ENCODE measurements around the gene TUBAL3.

The TUBAL3 gene

DNA sequence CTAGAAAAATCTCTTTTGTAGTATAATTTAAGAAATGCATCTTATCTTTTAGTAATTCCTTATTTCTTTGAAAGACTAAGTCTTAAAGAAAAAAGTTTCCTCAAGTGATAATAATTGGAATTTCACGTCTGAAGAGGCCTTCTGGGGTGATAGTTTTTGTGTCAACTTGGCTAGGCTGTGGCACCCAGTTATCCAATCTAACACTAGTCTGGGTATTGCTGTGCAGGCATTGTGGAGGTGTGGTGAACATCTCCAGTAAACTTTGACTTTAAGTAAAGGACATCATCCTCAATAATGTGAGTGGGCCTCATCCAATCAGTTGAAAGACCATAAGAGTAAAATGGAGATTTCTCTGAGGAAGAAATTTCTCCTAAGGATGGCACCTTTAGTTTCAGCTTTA is 2.3 kb upstream of the TUBAL3 start:
- Histone ChIP-seq H3K36me3 (no peaks in the 10 kb centered on the region), H3K9me3 (peaks cover 25% of the 10 kb centered on the region), H3K4me3 (no peak overlapping the region), H3K4me2 (no peak overlapping the region), H3K9ac (no peak overlapping the region), H3K4me1 (no peaks in the 10 kb centered on the region), H3K27me3 (no peaks in the 10 kb centered on the region), H3K27ac (no peak overlapping the region), H4K20me1 (no peaks in the 10 kb centered on the region)
- TF ChIP-seq Cebpa-rat (IDR thresholded peaks at IDR 0.05) = no peak

DNA sequence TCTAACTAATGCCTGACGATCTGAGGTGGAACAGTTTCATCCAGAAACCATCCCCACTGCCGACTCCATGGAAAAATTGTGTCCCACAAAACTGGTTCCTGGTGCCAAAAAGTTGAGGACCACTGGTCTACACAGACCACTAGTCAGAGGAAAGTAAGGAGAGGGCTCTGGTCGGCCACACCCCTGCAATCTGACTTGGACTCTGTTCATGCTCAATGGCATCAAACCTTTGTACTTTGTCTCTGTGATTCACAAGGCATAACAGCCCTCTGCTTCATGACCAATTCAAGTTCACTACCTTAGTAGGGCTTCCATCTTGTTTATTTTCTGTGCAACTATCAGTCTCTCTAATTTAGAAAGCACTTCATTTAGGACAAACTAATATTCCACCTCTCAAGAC is 1.8 kb downstream of the TUBAL3 start:
- Histone ChIP-seq H3K27me3 (no peaks in the 10 kb centered on the region), H3K27ac (no peak overlapping the region)

DNA sequence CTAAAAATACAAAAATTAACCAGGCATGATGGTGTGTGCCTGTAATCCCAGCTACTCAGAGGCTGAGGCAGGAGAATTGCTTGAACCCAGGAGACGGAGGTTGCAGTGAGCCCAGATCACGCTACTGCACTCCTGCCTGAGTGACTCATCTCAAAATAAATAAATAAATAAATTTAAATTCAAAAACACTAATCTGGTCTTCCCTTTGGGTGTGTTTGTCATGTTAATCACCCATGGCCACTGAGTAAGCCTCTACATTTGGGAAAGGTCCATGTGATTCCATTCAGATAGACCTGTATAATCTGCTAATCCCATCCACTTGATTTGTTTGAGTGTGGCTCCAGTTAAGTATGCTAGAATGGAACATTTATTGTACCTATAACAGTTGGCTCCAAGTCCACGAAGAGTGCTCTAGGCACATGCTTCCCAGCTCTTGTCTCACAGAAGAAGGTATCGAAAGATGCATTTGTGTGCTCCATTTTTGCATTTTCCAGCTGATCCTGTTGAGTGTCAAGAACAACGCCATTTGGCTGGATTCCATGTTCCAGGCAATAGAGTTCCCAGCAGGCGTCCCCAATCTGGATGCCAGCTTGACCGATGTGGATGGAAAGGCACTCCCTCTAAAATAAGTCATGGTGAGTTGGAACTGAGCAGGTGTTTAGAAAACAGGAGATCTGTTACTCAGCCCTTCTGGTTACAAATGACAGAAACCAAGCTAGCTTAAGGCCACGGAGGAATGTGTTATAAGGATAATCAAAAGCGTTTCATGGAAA is 4.0 kb downstream of the TUBAL3 start:
- no peak overlapping the region for H3K27ac ChIP-seq
- no peak overlapping the region for H3K9ac ChIP-seq
- no peak for TF ChIP-seq Cebpa-rat (IDR thresholded peaks at IDR 0.05)
- H3K4me2 ChIP-seq = no peak overlapping the region
- no peak overlapping the region for H3K4me3 ChIP-seq
- H3K36me3 ChIP-seq = no peaks in the 10 kb centered on the region
- no peaks in the 10 kb centered on the region for H4K20me1 ChIP-seq
- no peaks in the 10 kb centered on the region for H3K4me1 ChIP-seq
- H3K27me3 ChIP-seq = no peaks in the 10 kb centered on the region
- no peaks in the 10 kb centered on the region for H3K9me3 ChIP-seq

More for the DNA sequence above, 1.8 kb downstream of the TUBAL3 start:
- H3K36me3 ChIP-seq = no peaks in the 10 kb centered on the region
- no peak overlapping the region for H3K4me2 ChIP-seq
- H3K4me1 ChIP-seq = no peaks in the 10 kb centered on the region
- H3K9ac ChIP-seq = no peak overlapping the region
- TF ChIP-seq Cebpa-rat (IDR thresholded peaks at IDR 0.05) = no peak
- H3K4me3 ChIP-seq = no peak overlapping the region
- no peaks in the 10 kb centered on the region for H4K20me1 ChIP-seq
- H3K9me3 ChIP-seq = peaks cover 14% of the 10 kb centered on the region

DNA sequence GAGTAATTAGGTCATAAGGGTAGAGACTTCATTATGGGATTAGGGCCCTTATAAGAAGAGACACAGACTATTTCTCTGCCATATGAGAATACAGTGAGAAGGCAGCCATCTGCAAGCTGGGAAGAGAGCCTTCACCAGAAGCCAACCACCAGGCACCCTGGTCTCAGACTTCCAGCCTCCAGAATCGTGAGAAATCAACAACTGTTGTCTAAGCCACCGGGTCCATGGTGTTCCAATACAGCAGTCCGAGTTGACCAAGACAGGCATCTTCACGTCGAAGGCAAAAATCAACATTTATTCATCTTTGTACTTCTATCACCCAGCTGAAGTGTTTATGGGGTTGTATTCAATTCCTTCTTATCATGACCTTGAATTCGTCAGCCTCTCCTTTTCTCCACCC is 5.3 kb downstream of the TUBAL3 start:
- H3K9me3 ChIP-seq = no peaks in the 10 kb centered on the region
- TF ChIP-seq Cebpa-rat (IDR thresholded peaks at IDR 0.05) = no peak
- no peak overlapping the region for H3K9ac ChIP-seq
- no peak overlapping the region for H3K27ac ChIP-seq
- H4K20me1 ChIP-seq = no peaks in the 10 kb centered on the region
- no peak overlapping the region for H3K4me3 ChIP-seq
- H3K27me3 ChIP-seq = no peaks in the 10 kb centered on the region
- H3K4me2 ChIP-seq = no peak overlapping the region
- H3K36me3 ChIP-seq = no peaks in the 10 kb centered on the region
- H3K4me1 ChIP-seq = no peaks in the 10 kb centered on the region

DNA sequence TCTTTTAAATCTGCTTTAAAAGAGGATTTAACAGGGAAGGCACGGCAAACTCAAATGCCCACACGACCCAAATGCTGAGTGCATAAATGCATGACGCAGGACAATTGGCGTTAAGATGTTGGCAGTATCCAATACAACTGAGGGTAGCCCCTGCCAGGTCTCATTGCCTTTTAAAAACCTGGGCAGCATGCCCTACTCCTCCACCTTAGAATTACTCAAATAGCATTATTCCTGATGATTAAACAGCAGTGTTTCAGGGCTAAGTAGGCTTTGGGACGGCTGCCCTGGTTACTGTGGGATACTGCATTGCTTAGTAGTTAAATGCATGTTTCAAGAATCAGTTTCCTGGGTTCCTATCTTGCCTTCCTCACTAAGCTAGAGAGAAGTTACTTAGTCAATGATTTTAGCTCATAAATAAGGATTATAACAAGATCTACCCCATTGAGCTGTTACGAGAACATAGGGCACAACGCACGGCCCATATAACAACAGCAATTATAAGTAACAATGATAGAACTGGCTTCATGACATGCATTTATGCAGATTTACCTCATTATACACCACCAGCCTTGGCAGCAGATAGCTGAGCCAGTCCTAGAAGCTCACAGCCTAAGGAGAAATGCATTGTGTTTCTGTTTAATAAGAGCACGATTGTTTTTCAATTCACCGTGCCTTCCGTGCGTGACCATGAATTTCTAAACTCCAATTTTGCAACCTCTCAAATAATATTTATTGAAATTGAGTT is 7.9 kb downstream of the TUBAL3 start:
- Histone ChIP-seq H3K27ac (no peak overlapping the region), H3K4me3 (no peak overlapping the region), H3K9ac (no peak overlapping the region), H3K27me3 (no peaks in the 10 kb centered on the region), H3K9me3 (peaks cover 10% of the 10 kb centered on the region; the same call in 1 of the 2 replicates), H3K36me3 (no peaks in the 10 kb centered on the region), H4K20me1 (no peaks in the 10 kb centered on the region), H3K4me2 (no peak overlapping the region), H3K4me1 (no peaks in the 10 kb centered on the region)
- TF ChIP-seq Cebpa-rat (IDR thresholded peaks at IDR 0.05) = no peak

DNA sequence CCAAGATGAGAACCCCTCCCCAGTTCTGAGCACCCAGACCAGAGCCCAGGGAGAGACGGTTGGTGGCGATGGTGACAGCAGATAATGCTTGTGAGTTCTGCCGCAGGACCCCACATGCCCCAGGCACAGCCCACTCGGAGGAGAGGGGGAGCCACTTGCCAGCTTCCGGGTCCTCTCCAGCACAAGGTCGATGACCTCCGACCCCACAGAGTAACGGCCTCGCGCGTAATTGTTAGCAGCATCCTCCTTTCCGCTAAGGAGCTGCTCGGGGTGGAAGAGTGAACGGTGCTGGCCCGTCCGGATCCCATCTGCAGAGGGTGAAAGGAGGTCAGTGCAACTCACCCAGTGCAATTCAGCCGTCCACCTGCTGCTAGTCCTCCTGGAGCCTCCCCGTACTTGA is 9.5 kb downstream of the TUBAL3 start:
- H3K27me3 ChIP-seq = no peaks in the 10 kb centered on the region
- no peak overlapping the region for H3K4me2 ChIP-seq
- no peaks in the 10 kb centered on the region for H4K20me1 ChIP-seq
- H3K27ac ChIP-seq = no peak overlapping the region
- peaks cover 24% of the 10 kb centered on the region for H3K9me3 ChIP-seq
- H3K4me3 ChIP-seq = no peak overlapping the region
- no peak for TF ChIP-seq Cebpa-rat (IDR thresholded peaks at IDR 0.05)
- H3K9ac ChIP-seq = no peak overlapping the region
- no peaks in the 10 kb centered on the region for H3K36me3 ChIP-seq
- H3K4me1 ChIP-seq = no peaks in the 10 kb centered on the region

DNA sequence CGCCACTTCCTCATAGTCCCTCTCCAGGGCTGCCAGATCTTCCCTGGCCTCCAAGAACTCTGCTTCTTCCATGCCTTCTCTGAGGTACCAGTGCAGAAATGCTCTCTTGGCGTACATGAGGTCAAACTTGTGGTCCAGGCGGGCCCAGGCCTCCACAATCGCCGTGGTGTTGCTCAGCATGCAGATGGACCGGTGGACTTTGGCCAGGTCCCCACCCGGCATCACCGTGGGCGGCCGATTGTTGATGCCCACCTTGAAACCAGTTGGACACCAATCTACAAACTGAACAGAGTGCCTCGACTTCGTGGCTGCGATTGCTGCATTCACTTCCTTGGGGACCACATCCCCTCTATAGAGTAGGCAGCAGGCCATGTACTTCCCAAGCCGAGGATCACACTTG is 11.1 kb downstream of the TUBAL3 start:
- Histone ChIP-seq H3K27me3 (no peaks in the 10 kb centered on the region), H3K9ac (no peak overlapping the region), H4K20me1 (no peaks in the 10 kb centered on the region), H3K4me2 (no peak overlapping the region), H3K4me1 (no peaks in the 10 kb centered on the region), H3K27ac (no peak overlapping the region), H3K36me3 (no peaks in the 10 kb centered on the region), H3K9me3 (peaks cover 38% of the 10 kb centered on the region), H3K4me3 (no peak overlapping the region)
- TF ChIP-seq Cebpa-rat (IDR thresholded peaks at IDR 0.05) = no peak

DNA sequence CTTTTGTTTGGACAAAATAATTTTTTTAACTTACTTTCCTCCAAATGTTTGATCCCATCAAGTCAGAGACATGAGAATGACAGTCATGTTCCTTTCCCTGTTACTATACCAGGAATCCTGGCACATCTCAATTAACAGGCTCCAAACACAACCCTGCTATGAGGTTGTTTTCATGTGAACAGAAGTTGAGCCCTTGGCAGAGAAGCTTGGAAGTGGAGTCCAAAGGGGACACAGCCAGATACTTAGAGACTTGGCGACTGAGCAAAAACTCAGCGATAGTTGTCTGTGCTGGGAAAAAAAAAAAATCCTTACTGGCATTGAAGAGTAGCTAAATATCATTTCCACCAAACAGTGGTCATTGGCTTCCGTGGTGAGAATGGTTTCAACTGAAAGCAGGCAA is 12.8 kb downstream of the TUBAL3 start:
- H3K4me2 ChIP-seq = no peak overlapping the region
- peaks cover 40% of the 10 kb centered on the region for H3K9me3 ChIP-seq
- H3K4me3 ChIP-seq = no peak overlapping the region
- H3K36me3 ChIP-seq = no peaks in the 10 kb centered on the region
- no peaks in the 10 kb centered on the region for H3K4me1 ChIP-seq
- H3K27me3 ChIP-seq = no peaks in the 10 kb centered on the region
- no peak for TF ChIP-seq Cebpa-rat (IDR thresholded peaks at IDR 0.05)
- H3K27ac ChIP-seq = no peak overlapping the region
- H4K20me1 ChIP-seq = no peaks in the 10 kb centered on the region
- no peak overlapping the region for H3K9ac ChIP-seq

DNA sequence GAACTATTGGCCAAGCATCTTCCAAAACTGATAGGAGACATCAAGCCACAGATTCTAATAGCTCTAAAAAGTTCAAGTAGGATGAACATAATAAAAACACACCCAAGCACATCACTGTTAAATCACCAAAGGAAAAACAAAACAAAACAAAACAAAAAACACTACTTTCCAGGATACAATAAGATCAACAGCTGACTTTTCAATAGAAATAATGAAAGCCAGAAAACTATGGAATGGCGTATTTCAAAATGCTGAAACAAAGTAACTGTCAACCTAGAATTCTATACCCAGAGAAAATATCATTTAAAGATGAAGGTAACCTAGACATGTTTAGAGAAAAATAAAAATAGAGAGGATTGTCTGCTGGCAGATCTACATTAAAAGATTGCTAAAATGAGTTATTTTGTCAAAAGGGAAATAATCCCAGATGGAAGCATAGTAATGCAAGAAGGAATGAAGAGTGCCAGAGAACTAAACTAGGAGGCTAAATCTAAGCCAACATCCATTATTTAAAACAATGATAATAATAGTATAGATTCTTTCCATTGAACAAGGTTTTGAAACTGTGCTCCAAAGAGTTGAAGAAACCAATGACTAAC is 13.9 kb downstream of the TUBAL3 start:
- no peak overlapping the region for H3K9ac ChIP-seq
- H4K20me1 ChIP-seq = no peaks in the 10 kb centered on the region
- no peak overlapping the region for H3K27ac ChIP-seq
- H3K27me3 ChIP-seq = no peaks in the 10 kb centered on the region
- H3K4me2 ChIP-seq = no peak overlapping the region
- H3K36me3 ChIP-seq = no peaks in the 10 kb centered on the region
- TF ChIP-seq Cebpa-rat (IDR thresholded peaks at IDR 0.05) = no peak
- no peak overlapping the region for H3K4me3 ChIP-seq
- H3K4me1 ChIP-seq = no peaks in the 10 kb centered on the region
- peaks cover 40% of the 10 kb centered on the region for H3K9me3 ChIP-seq

DNA sequence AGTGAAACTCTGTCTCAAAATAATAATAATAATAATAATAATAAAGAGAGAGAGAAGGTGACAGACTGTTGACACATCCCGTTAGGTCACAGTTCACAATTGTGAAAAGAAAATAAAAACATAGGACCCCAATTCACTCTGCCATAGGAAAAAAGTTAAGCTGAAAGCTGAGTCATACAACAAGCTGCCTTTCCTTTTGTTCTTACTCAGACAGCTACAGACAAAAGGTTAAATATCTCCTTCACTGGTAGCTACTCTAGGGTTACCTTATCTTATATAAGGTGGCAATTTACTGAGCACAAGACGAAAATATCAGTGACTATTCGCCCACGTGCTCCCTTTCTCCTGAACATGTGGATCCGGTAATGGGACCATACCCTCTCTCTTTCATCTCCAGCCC is 17.5 kb downstream of the TUBAL3 start:
- Histone ChIP-seq H3K9me3 (peaks cover 34% of the 10 kb centered on the region), H3K36me3 (no peaks in the 10 kb centered on the region), H3K4me3 (no peak overlapping the region), H3K27ac (no peak overlapping the region), H4K20me1 (no peaks in the 10 kb centered on the region), H3K4me1 (no peaks in the 10 kb centered on the region), H3K4me2 (no peak overlapping the region), H3K27me3 (no peaks in the 10 kb centered on the region), H3K9ac (no peak overlapping the region)
- TF ChIP-seq Cebpa-rat (IDR thresholded peaks at IDR 0.05) = no peak
